GM21528 (cell line): ENCODE data around the gene ECHDC3.
"Not testable (repeated sequence)": the region's sequence is repeated elsewhere in the genome, so short reads cannot be mapped to it uniquely, and the experiment has no call there.

Experiments
- ATAC-seq: cut with Tn5 transposase; IDR thresholded peaks from one replicate; pipeline ENCODE4 v1.9.1; 2021; ENCODE audit warnings: mild to moderate bottlenecking, moderate library complexity; ENCODE audit not compliant: unreplicated experiment, low FRiP score

Gene ECHDC3

GRCh38 chr10:11742009-11742778, at the start of gene ECHDC3:
Gene ECHDC3, plus strand, starts transcription at chr10:11742382. Its CDS starts 195 bp downstream, at chr10:11742577.
- ATAC-seq, result peak; percentile 65

- ATAC-seq, result no peak
These were observed 48.8 kb upstream of the ECHDC3 start for GRCh38 chr10:11693376-11693775.

- ATAC-seq, result no peak
These were observed 46.4 kb upstream of the ECHDC3 start for GRCh38 chr10:11695779-11696178.

- no peak for ATAC-seq
These were observed 44.3 kb upstream of the ECHDC3 start for GRCh38 chr10:11697718-11698527.

- ATAC-seq, result peak; percentile 89
These were observed 43.3 kb upstream of the ECHDC3 start for GRCh38 chr10:11698691-11699549.

- peak; percentile 33 for ATAC-seq
These were observed 42.6 kb upstream of the ECHDC3 start for GRCh38 chr10:11699550-11700097.

- ATAC-seq, result no peak
These were observed 41.6 kb upstream of the ECHDC3 start for GRCh38 chr10:11700539-11700938.

GRCh38 chr10:11701451-11702095, 40.6 kb upstream of the ECHDC3 start:
- ATAC-seq, result no peak

- no peak for ATAC-seq
These were observed 39.9 kb upstream of the ECHDC3 start for GRCh38 chr10:11702264-11702663.

GRCh38 chr10:11704092-11704491, 38.1 kb upstream of the ECHDC3 start:
- ATAC-seq, result no peak

- ATAC-seq, result no peak
These were observed 36.5 kb upstream of the ECHDC3 start for GRCh38 chr10:11705722-11706121.

- ATAC-seq, result no peak
These were observed 35.2 kb upstream of the ECHDC3 start for GRCh38 chr10:11706895-11707567.

GRCh38 chr10:11707624-11708350, 34.4 kb upstream of the ECHDC3 start:
- no peak for ATAC-seq

- ATAC-seq, result not testable (repeated sequence)
These were observed 33.4 kb upstream of the ECHDC3 start for GRCh38 chr10:11708801-11709200.

- ATAC-seq, result no peak
These were observed 29.4 kb upstream of the ECHDC3 start for GRCh38 chr10:11712744-11713143.

- no peak for ATAC-seq
These were observed 28.9 kb upstream of the ECHDC3 start for GRCh38 chr10:11713186-11713743.

GRCh38 chr10:11713963-11714362, 28.2 kb upstream of the ECHDC3 start:
- no peak for ATAC-seq

- ATAC-seq, result no peak
These were observed 27.3 kb upstream of the ECHDC3 start for GRCh38 chr10:11714750-11715365.
